Hepatocyte (in vitro differentiated cells): ENCODE measurements around the gene MARCKSL1. TPM values are rescaled to one million over a fixed set of nuclear protein-coding genes. Genes with fewer than 3 reads are reported as not detected.
A peak's percentile ranks its signal among the peaks of the same experiment; 100 is the strongest.

ENCODE experiments used
- DNase-seq: peaks from one replicate; pipeline ENCODE4 v3.0.0-alpha.2; 2016; ENCODE audit warnings: low spot score
- H2AFZ ChIP-seq: fragments of 200-600 bp; sonication (generic); 2 replicates; pipeline ENCODE4 v1.6.0; 2016; ENCODE audit warnings: antibody characterized with exemption, mild to moderate bottlenecking
- H3K27ac ChIP-seq: fragments of 200-600 bp; sonication (generic); 2 replicates; pipeline ENCODE4 v1.5.1; 2016; ENCODE audit warnings: mild to moderate bottlenecking
- H3K27me3 ChIP-seq: fragments of 200-600 bp; sonication (generic); 2 replicates; pipeline ENCODE4 v1.6.1; 2016
- H3K36me3 ChIP-seq: fragments of 200-600 bp; sonication (generic); replicated peaks from 2 replicates; pipeline ENCODE4 v1.5.1; 2016; ENCODE audit warnings: low read depth; ENCODE audit not compliant: insufficient read depth
- H3K4me1 ChIP-seq: fragments of 200-600 bp; sonication (generic); 2 replicates; pipeline ENCODE4 v1.5.1; 2016; ENCODE audit warnings: mild to moderate bottlenecking, moderate library complexity; ENCODE audit not compliant: insufficient read depth
- H3K4me2 ChIP-seq: fragments of 200-600 bp; sonication (generic); 2 replicates; pipeline ENCODE4 v1.6.0; 2016
- H3K4me3 ChIP-seq: fragments of 200-600 bp; sonication (generic); 2 replicates; pipeline ENCODE4 v1.5.1; 2016; ENCODE audit warnings: mild to moderate bottlenecking
- H3K79me2 ChIP-seq: fragments of 200-600 bp; sonication (generic); 2 replicates; pipeline ENCODE4 v1.6.0; 2017; ENCODE audit warnings: mild to moderate bottlenecking
- H3K9me2 ChIP-seq: fragments of 200-600 bp; sonication (generic); replicated peaks from 2 replicates; pipeline ENCODE4 v1.6.0; 2017; ENCODE audit warnings: mild to moderate bottlenecking; ENCODE audit not compliant: insufficient read depth
- H3K9me3 ChIP-seq: fragments of 200-600 bp; sonication (generic); 2 replicates; pipeline ENCODE4 v1.5.1; 2016; ENCODE audit warnings: low read depth, mild to moderate bottlenecking
- H4K20me1 ChIP-seq: fragments of 200-600 bp; sonication (generic); 2 replicates; pipeline ENCODE4 v1.6.0; 2016; ENCODE audit warnings: mild to moderate bottlenecking; ENCODE audit not compliant: insufficient read depth, poor library complexity, severe bottlenecking
- EZH2 ChIP-seq: fragments of 200-600 bp; sonication (generic); IDR thresholded peaks from 2 replicates; pipeline ENCODE4 v1.6.1; 2016; ENCODE audit warnings: antibody characterized with exemption, mild to moderate bottlenecking, borderline replicate concordance
- EZH2phosphoT487 ChIP-seq: fragments of 200-600 bp; sonication (generic); IDR thresholded peaks from one replicate; pipeline ENCODE4 v1.6.1; 2018; ENCODE audit warnings: antibody characterized with exemption, mild to moderate bottlenecking, low read depth, moderate library complexity; ENCODE audit not compliant: unreplicated experiment, severe bottlenecking
- WGBS: methylation state at CpG from one replicate; pipeline ENCODE4 v1.1.6; 2016; ENCODE audit warnings: low lambda C conversion rate; ENCODE audit errors: missing lambda C conversion rate; 5-methylcytosine and 5-hydroxymethylcytosine counted together
- polyA plus RNA-seq: library from polyadenylated mRNA; unstranded; fragments of >200 nt; fragmentation: Nextera tagmentation; extraction: Ambion mirVana; gene quantifications from 2 replicates; pipeline ENCODE4 v1.2.1, GENCODE V29; 2016
- total RNA-seq: library from RNA; depleted of rRNA; stranded (reverse); fragments of >200 nt; gene quantifications from 2 replicates; pipeline ENCODE4 v1.2.3, GENCODE V29; 2014
- TF ChIP-seq, protein P1 (sequence below): fragments of 200-600 bp; sonication (generic); IDR thresholded peaks from 2 replicates; pipeline ENCODE4 v1.5.1; 2016; ENCODE audit warnings: antibody characterized with exemption, mild to moderate bottlenecking; ENCODE audit not compliant: poor library complexity

Gene MARCKSL1
- total and polyA plus RNA-seq, 2 experiments from 2014 or later = 143 to 358 TPM

DNA sequence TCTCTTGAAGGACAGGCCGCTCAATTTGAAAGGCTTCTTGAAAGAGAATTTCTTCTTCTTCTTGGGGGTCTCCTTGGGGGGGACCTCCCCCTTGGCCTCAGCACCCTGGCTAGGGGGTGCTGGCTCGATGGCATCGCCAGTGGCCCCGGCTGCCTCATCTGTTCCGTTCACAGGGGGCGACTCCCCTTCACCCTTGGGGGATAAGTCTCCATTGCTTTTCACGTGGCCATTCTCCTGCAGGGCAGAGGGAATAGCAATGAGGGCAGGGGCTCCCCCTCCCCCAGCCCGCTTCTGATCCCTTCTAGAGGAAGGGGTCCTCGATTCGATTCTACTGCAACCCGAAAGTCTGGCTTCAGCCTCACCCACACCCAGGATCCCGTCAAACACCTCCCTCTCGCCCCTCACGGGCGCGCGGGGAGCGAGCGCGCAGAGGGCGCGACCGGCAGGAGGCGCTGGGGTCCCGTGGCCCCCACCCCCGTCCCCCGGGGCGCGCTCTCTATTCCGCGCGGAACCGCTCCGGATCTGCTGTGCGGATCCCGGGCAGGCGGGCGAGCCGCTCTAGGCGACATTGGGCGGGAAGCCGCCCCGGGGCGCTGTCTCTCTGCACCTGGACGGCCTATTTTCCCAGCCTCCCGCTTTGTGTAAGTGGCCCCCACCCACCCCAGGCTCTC, 1.0 kb downstream of the MARCKSL1 start:
- Histone ChIP-seq H4K20me1 (peaks cover 18% of the 10 kb centered on the region), H3K27me3 (no peaks in the 10 kb centered on the region), H3K27ac (peak overlapping the region; percentile 88), H3K4me1 (peaks cover 8% of the 10 kb centered on the region), H3K4me2 (peak overlapping the region; percentile 94), H3K79me2 (peaks cover 34% of the 10 kb centered on the region), H3K36me3 (no peaks in the 10 kb centered on the region), H3K9me2 (no peaks in the 10 kb centered on the region), H2AFZ (peak overlapping the region; percentile 16), H3K9me3 (no peaks in the 10 kb centered on the region), H3K4me3 (peak overlapping the region; percentile 98)
- TF ChIP-seq EZH2phosphoT487 (no peak), EZH2 (no peak)
- TF ChIP-seq, protein P1, sequence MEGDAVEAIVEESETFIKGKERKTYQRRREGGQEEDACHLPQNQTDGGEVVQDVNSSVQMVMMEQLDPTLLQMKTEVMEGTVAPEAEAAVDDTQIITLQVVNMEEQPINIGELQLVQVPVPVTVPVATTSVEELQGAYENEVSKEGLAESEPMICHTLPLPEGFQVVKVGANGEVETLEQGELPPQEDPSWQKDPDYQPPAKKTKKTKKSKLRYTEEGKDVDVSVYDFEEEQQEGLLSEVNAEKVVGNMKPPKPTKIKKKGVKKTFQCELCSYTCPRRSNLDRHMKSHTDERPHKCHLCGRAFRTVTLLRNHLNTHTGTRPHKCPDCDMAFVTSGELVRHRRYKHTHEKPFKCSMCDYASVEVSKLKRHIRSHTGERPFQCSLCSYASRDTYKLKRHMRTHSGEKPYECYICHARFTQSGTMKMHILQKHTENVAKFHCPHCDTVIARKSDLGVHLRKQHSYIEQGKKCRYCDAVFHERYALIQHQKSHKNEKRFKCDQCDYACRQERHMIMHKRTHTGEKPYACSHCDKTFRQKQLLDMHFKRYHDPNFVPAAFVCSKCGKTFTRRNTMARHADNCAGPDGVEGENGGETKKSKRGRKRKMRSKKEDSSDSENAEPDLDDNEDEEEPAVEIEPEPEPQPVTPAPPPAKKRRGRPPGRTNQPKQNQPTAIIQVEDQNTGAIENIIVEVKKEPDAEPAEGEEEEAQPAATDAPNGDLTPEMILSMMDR = peak; percentile 80
- 2% methylated on average over 25 of the region's 46 CpGs for WGBS
- peak; percentile 80 for DNase-seq

DNA sequence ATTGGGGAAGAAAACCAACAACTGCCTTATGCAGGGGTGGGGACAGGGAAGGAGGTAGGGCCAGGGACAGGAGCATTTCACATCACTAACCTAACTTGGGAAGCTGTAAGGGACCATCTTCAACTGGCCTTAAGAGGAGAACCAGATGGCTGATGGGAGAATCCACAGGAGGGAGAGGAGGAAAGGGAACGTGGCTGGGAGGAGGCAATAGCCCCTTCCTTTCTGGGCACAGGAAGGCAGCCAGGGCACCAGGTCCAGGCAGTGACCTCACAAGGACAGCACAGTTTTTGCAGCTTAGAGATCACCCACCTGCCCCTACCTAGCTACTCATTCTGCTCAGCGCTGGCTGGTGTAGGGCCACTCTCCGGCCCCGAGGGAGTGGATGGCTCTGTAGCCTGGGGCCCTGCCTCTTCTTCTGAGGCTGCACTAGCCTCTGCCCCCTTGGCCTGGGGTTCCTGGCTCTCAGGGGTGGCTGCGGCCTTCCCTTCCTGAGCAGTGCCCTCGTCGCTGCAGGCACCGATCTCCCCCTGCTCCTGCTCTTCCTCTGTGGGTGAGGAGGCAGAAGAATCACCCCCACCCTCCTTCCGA, 1.7 kb downstream of the MARCKSL1 start:
- peaks cover 34% of the 10 kb centered on the region for H3K79me2 ChIP-seq
- peaks cover 18% of the 10 kb centered on the region for H4K20me1 ChIP-seq
- no peak for DNase-seq
- peak overlapping the region; percentile 88 for H3K27ac ChIP-seq
- no peak overlapping the region for H2AFZ ChIP-seq
- peak overlapping the region; percentile 98 for H3K4me3 ChIP-seq
- 26% methylated on average over 9 of the region's 9 CpGs for WGBS
- peak overlapping the region; percentile 94 for H3K4me2 ChIP-seq
- H3K36me3 ChIP-seq = no peaks in the 10 kb centered on the region
- H3K9me2 ChIP-seq = no peaks in the 10 kb centered on the region
- H3K4me1 ChIP-seq = peaks cover 8% of the 10 kb centered on the region
- H3K27me3 ChIP-seq = no peaks in the 10 kb centered on the region
- H3K9me3 ChIP-seq = no peaks in the 10 kb centered on the region
- no peak for TF ChIP-seq EZH2
- no peak for TF ChIP-seq EZH2phosphoT487
- TF ChIP-seq, protein P1 = no peak

DNA sequence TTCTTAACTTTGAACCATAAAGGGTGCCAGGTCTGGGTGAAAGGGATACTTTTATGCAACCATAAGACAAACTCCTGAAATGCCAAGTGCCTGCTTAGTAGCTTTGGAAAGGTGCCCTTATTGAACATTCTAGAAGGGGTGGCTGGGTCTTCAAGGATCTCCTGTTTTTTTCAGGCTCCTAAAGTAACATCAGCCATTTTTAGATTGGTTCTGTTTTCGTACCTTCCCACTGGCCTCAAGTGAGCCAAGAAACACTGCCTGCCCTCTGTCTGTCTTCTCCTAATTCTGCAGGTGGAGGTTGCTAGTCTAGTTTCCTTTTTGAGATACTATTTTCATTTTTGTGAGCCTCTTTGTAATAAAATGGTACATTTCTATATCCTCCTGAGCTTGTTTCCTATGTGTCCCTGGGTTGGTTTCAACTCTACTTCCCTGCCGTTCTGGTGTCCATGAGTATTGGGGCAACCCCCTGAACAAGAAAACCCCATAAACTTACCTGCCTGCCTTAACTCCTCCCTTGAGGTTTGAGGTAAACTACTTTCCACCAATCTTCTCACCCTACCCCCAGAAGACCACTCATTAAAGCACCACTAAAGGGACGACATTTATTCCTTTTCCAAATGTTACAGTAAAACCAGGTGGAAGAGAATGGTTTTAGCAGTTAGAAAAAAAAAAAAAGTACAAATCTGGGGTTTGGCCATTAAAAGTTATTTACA, 2.6 kb downstream of the MARCKSL1 start:
- TF ChIP-seq EZH2 = no peak
- TF ChIP-seq, protein P1 = no peak
- no peak for TF ChIP-seq EZH2phosphoT487
- Histone ChIP-seq H2AFZ (no peak overlapping the region), H3K79me2 (peaks cover 34% of the 10 kb centered on the region), H3K9me3 (no peaks in the 10 kb centered on the region), H3K36me3 (no peaks in the 10 kb centered on the region), H3K4me1 (peaks cover 8% of the 10 kb centered on the region), H3K4me3 (no peak overlapping the region), H3K27ac (peak overlapping the region; percentile 70), H3K9me2 (no peaks in the 10 kb centered on the region), H4K20me1 (peaks cover 18% of the 10 kb centered on the region), H3K27me3 (no peaks in the 10 kb centered on the region), H3K4me2 (peak overlapping the region; percentile 94)
- 84% methylated on average over 3 of the region's 3 CpGs for WGBS
- no peak for DNase-seq
